Measurements from ENCODE around the gene PAAF1.
"Not testable (repeated sequence)": the region's sequence is repeated elsewhere in the genome, so short reads cannot be mapped to it uniquely, and the experiment has no call there.

PAAF1 gene

GRCh38 chr11:73888244-73888643, 11.4 kb downstream of the PAAF1 start:
- DNase-seq: no peak

GRCh38 chr11:73889019-73889418, 12.2 kb downstream of the PAAF1 start:
- DNase-seq: no peak

- no peak for DNase-seq
Measured at GRCh38 chr11:73889536-73889935, 12.7 kb downstream of the PAAF1 start.

- DNase-seq: no peak
Measured at GRCh38 chr11:73893041-73893440, 16.2 kb downstream of the PAAF1 start.

- DNase-seq: no peak
Measured at GRCh38 chr11:73894725-73895335, 18.0 kb downstream of the PAAF1 start.

GRCh38 chr11:73902303-73902702, 25.5 kb downstream of the PAAF1 start:
- DNase-seq: no peak

GRCh38 chr11:73907191-73907590, 30.4 kb downstream of the PAAF1 start:
- no peak for DNase-seq

- no peak for DNase-seq
Measured at GRCh38 chr11:73912026-73912425, 35.2 kb downstream of the PAAF1 start.

GRCh38 chr11:73913472-73913871, 36.7 kb downstream of the PAAF1 start:
- no peak for DNase-seq

GRCh38 chr11:73914284-73914683, 37.5 kb downstream of the PAAF1 start:
- DNase-seq: no peak

GRCh38 chr11:73916435-73916834, 39.6 kb downstream of the PAAF1 start:
- DNase-seq: no peak

GRCh38 chr11:73921180-73921579, 44.4 kb downstream of the PAAF1 start:
- no peak for DNase-seq

GRCh38 chr11:73929388-73929787, 52.6 kb downstream of the PAAF1 start:
- DNase-seq: no peak

- no peak for DNase-seq
Measured at GRCh38 chr11:73931039-73931645, 54.3 kb downstream of the PAAF1 start.

GRCh38 chr11:73931951-73932350, 55.2 kb downstream of the PAAF1 start:
- DNase-seq: no peak

GRCh38 chr11:73932781-73933180, 56.0 kb downstream of the PAAF1 start:
- DNase-seq: no peak

- DNase-seq: not testable (repeated sequence)
Measured at GRCh38 chr11:73936047-73936446, 59.2 kb downstream of the PAAF1 start.

GRCh38 chr11:73939096-73939495, 62.3 kb downstream of the PAAF1 start:
- no peak for DNase-seq

GRCh38 chr11:73940801-73941570, 64.2 kb downstream of the PAAF1 start:
- no peak for DNase-seq

GRCh38 chr11:73942010-73942409, 65.2 kb downstream of the PAAF1 start:
- DNase-seq: no peak

GRCh38 chr11:73944085-73944484, 67.3 kb downstream of the PAAF1 start:
- no peak for DNase-seq

GRCh38 chr11:73944901-73945300, 68.1 kb downstream of the PAAF1 start:
- no peak for DNase-seq

- DNase-seq: no peak
Measured at GRCh38 chr11:73945396-73945795, 68.6 kb downstream of the PAAF1 start.

- no peak for DNase-seq
Measured at GRCh38 chr11:73946798-73947458, 70.1 kb downstream of the PAAF1 start.

Measured in activated effector memory CD4-positive, alpha-beta T cell treated with anti-CD3 and anti-CD28 coated beads, Interleukin-2, amount 50 U/mL, for 16 hours (primary cell).